Activated T-helper 17 cell treated with anti-CD3 and anti-CD28 coated beads, Interleukin-2, amount 50 U/mL, for 72 hours (primary cell): ENCODE data around the gene KCNK3. TPM values are rescaled to one million over a fixed set of nuclear protein-coding genes. Genes with fewer than 3 reads are reported as not detected.

Source experiments
- ATAC-seq: fragments of 150-1000 bp; cut with Tn5 transposase; replicated peaks from 2 replicates; pipeline ENCODE4 v1.10.0; 2021; ENCODE audit warnings: mild to moderate bottlenecking, moderate library complexity
- H3K27ac Mint-ChIP-seq: one replicate; pipeline ENCODE4 v1.8.0; 2022; ENCODE audit warnings: mixed read lengths
- H3K27me3 Mint-ChIP-seq: one replicate; pipeline ENCODE4 v1.8.0; 2022; ENCODE audit warnings: mixed read lengths
- H3K36me3 Mint-ChIP-seq: one replicate; pipeline ENCODE4 v1.8.0; 2022; ENCODE audit warnings: low read depth, mild to moderate bottlenecking, mixed read lengths
- H3K4me1 Mint-ChIP-seq: one replicate; pipeline ENCODE4 v1.8.0; 2022; ENCODE audit warnings: mixed read lengths
- H3K4me3 Mint-ChIP-seq: one replicate; pipeline ENCODE4 v1.8.0; 2022; ENCODE audit warnings: mild to moderate bottlenecking, mixed read lengths
- H3K9me3 Mint-ChIP-seq: one replicate; pipeline ENCODE4 v1.8.0; 2022; ENCODE audit warnings: mixed read lengths
- total RNA-seq, 2 donors: library from RNA; stranded (reverse); gene quantifications; one replicate each; pipeline ENCODE4 v1.2.3, GENCODE V29; 2022

KCNK3 gene
- total RNA-seq, result not detected

DNA sequence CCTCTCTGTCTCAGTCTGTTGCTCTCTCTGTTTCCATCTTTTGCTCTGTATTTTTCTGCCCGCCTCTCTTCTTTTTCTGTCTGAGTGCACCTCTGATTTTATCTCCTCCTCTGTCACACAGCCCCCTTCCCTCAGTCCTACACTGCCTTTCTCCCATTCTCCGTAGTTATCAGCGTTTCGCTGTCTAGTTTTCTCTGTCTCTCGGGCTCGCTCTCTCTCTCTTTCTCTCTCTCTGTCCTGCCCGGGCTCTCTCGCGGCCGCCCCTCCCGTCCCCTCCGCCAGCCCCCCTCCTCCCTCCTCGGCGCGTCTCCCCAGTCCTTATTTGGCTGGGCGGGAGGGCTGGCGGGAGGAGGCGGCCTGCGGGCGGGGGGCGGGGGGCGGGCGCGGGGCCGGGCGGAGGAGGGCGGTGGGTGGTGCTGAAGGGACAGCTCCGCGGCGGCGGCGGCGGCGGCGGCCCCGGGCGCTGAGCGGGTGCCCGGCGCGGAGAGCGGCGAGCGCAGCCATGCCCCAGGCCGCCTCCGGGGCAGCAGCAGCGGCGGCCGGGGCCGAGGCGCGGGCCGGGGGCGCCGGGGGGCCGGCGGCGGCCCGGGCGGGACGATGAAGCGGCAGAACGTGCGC, at the start of gene KCNK3:
Gene KCNK3 (plus strand): TSS at position 444 of the 618 bp plus-strand sequence. CDS start 154 bp downstream, at position 598.
- Mint-ChIP-seq H3K4me3 (no peak within 1 kb of the TSS), H3K36me3 (no peaks in the 10 kb centered on the region), H3K9me3 (no peaks in the 10 kb centered on the region), H3K4me1 (no peaks in the 10 kb centered on the region), H3K27ac (no peak within 1 kb of the TSS), H3K27me3 (peaks cover 68% of the 10 kb centered on the region)
- ATAC-seq, result peak; percentile 56

DNA sequence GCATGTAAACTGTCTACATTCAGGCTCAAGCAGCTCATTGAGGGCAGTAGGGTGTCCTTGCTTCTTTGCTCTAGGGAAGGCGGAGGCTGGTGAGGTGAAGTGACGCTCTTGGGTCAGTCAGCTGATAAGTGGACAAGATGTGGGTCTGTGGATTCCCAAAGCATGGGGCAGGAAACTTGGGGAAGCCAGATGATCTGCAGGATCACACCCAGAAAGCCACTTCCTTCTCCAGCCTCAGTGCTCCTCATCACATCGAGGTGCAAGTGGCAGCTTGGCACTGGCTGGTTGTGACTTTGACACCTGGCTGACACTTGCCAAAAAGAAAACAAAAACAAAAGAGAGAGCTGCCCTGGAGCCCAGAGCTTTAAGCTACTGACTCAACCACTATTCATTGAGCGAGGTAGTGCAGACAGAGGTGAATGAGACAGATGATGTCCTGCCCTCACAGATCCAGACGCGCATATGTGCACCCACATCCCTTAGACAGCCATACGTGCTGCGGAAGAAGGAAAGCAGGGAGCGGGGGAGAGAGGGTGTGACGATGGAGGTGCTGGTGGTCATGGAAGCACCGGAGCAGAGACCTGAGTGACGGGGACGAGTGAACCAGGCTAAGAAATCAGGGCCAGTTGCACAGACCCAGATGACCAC, 48.2 kb upstream of the KCNK3 start:
- Mint-ChIP-seq H3K4me1 (no peaks in the 10 kb centered on the region), H3K27ac (no peak overlapping the region), H3K36me3 (no peaks in the 10 kb centered on the region), H3K4me3 (no peak overlapping the region), H3K27me3 (peaks cover 33% of the 10 kb centered on the region), H3K9me3 (no peaks in the 10 kb centered on the region)
- ATAC-seq, result no peak

DNA sequence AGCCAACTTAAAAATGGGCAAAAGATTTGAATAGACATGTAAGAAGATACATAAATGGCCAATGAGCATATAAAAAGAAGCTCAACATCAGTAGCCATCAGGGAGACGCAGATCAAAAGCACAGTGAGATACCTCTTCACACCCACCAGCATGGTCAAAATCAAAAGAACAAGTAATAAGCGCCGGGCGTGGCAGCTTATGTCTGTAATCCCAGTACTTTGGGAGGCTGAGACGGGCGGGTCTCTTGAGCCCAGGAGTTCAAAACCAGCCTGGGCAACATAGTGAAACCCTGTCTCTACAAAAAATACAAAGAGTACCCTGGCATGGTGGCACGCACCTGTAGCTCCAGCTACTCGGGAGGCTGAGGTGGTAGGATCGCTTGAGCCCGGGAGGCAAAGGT, 46.8 kb upstream of the KCNK3 start:
- Mint-ChIP-seq H3K36me3 (no peaks in the 10 kb centered on the region), H3K27me3 (peaks cover 39% of the 10 kb centered on the region), H3K4me3 (no peak overlapping the region), H3K27ac (no peak overlapping the region), H3K9me3 (no peaks in the 10 kb centered on the region), H3K4me1 (no peaks in the 10 kb centered on the region)
- ATAC-seq, result no peak

DNA sequence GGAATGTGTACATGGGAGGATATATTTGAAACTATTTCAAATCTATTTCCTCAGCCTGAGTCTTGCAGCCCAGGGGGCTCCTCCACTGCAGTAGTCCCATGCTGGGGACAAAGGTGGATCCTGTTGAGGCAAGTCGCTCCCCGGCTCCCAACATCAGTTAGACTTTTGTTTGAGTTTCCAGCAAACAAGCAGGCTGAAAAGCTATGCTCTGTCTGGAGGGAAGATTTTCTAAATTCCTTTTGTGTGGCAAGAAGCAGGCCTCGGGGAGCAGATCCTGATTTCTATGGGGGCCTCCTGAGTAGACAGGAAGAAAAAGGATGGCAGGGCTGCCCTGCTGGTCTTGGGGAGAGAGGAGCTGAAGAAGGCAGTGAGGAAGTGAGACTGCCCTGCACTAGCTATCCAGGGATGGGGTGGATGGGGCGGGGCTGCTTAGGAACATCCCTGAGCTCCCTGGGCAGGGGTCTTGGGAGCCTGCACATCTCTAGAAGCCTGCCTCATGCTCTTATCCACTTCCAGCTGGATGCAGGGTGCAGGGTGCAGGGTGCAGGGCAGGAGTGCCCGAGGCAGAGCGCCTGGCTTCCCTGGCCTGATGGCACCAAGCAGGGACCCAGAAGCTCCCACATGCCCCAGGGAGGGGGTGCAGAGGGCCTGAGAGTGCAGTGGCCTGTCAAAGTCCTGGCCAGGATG, 45.4 kb upstream of the KCNK3 start:
- ATAC-seq, result no peak
- Mint-ChIP-seq H3K4me3 (no peak overlapping the region), H3K9me3 (no peaks in the 10 kb centered on the region), H3K4me1 (no peaks in the 10 kb centered on the region), H3K27ac (no peak overlapping the region), H3K36me3 (no peaks in the 10 kb centered on the region), H3K27me3 (peaks cover 40% of the 10 kb centered on the region)

DNA sequence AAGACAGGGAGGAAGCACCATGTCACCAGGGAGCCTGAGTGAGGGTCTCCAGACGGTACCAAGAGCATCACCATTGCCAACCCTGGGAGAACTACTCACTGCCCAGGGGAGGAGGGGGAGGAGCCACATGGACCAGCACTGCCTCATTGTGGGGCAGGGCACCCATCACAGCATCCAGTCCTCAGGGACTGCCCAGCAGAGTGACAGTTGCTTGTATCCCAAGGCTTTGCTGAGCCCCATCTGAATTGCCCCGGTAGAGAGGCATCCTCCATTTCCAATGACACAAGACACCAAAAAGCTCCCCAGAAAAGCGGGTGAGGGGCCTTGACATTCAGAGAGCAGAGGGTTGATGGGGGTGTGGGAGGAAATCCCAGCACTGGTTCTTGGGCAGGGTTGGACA, 44.5 kb upstream of the KCNK3 start:
- Mint-ChIP-seq H3K27ac (no peak overlapping the region), H3K4me3 (no peak overlapping the region), H3K27me3 (peaks cover 39% of the 10 kb centered on the region), H3K36me3 (no peaks in the 10 kb centered on the region), H3K9me3 (no peaks in the 10 kb centered on the region), H3K4me1 (no peaks in the 10 kb centered on the region)
- ATAC-seq, result no peak

DNA sequence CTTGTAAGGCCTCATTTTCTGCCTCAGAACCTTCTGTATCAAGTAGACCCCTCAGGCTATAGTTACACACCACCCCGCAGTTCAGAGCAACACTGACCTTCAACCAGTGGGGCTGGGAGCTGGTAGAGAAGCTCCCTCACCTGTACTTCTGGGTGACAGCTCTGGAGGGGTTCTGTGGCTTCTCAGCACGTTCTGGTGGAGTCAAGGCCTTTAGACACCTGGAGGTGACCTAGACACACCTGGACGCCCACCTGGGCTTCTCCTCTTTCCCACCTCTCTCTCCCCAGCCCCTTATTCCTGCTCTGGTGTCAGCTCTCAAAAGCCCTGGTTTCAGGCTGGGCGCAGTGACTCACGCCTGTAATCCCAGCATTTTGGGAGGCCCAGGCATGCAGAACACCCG, 44.0 kb upstream of the KCNK3 start:
- no peaks in the 10 kb centered on the region for H3K4me1 Mint-ChIP-seq
- H3K4me3 Mint-ChIP-seq, result no peak overlapping the region
- H3K36me3 Mint-ChIP-seq, result no peaks in the 10 kb centered on the region
- peaks cover 44% of the 10 kb centered on the region for H3K27me3 Mint-ChIP-seq
- no peaks in the 10 kb centered on the region for H3K9me3 Mint-ChIP-seq
- no peak for ATAC-seq
- no peak overlapping the region for H3K27ac Mint-ChIP-seq

DNA sequence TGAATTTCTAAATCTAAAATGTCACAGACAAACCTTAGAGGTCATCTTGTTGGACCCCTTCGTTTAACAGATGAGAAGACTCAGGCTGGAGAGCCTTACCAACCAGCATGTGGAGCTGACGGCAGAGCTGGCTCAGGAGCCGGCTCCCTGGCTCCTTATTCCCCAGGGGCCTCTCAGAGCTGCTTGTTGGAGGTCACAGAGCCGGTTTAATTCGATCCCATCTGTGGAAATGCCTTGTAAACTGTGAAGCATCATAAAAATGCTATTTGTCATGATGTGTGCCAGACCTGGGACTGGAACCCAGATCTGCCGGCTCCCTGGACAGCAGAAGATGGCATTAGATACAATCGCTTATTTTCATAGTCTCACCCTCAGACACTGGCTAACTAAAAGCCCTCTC, 43.2 kb upstream of the KCNK3 start:
- H3K27me3 Mint-ChIP-seq, result peaks cover 41% of the 10 kb centered on the region
- no peaks in the 10 kb centered on the region for H3K36me3 Mint-ChIP-seq

DNA sequence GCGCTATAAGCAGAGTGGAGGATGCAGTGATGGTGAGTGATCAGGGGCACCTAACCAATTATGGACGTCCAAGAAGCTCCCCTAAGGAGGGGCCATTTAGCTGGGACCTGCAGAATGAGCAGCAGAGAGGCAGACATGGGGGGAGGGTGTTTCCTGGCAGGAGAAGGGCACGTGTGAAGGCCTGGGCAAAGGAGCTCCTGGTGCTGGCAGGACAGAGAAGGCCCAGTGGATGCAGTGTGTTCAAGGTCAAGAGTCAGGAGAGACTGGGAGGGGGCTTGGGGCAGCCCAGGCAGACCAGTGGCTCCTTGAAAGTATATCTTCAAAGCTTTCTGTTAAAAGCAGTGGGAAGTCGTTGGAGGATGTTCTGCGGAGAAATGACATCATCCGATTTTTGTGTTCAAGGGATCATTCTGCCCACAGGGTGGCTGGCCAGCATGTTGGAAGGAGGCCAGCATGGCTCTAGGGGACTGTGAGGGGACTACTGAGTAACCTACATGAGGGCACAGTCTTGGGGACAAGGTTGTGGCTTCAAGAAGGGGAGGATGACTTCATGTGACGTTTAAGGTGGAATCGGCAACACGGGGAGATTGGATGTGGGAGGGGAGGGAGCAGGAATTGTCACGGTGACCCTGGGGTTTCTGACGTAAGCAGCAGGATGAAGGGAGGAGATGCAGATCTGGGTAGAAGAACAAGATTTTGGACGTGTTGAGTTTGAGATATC, 42.4 kb upstream of the KCNK3 start:
- no peak for ATAC-seq
- no peak overlapping the region for H3K27ac Mint-ChIP-seq
- H3K4me1 Mint-ChIP-seq, result no peaks in the 10 kb centered on the region
- H3K9me3 Mint-ChIP-seq, result no peaks in the 10 kb centered on the region
- no peak overlapping the region for H3K4me3 Mint-ChIP-seq
- no peaks in the 10 kb centered on the region for H3K36me3 Mint-ChIP-seq
- peaks cover 38% of the 10 kb centered on the region for H3K27me3 Mint-ChIP-seq

More for the DNA sequence above, 43.2 kb upstream of the KCNK3 start:
- Mint-ChIP-seq H3K9me3 (no peaks in the 10 kb centered on the region), H3K4me1 (no peaks in the 10 kb centered on the region), H3K4me3 (no peak overlapping the region), H3K27ac (no peak overlapping the region)
- no peak for ATAC-seq

DNA sequence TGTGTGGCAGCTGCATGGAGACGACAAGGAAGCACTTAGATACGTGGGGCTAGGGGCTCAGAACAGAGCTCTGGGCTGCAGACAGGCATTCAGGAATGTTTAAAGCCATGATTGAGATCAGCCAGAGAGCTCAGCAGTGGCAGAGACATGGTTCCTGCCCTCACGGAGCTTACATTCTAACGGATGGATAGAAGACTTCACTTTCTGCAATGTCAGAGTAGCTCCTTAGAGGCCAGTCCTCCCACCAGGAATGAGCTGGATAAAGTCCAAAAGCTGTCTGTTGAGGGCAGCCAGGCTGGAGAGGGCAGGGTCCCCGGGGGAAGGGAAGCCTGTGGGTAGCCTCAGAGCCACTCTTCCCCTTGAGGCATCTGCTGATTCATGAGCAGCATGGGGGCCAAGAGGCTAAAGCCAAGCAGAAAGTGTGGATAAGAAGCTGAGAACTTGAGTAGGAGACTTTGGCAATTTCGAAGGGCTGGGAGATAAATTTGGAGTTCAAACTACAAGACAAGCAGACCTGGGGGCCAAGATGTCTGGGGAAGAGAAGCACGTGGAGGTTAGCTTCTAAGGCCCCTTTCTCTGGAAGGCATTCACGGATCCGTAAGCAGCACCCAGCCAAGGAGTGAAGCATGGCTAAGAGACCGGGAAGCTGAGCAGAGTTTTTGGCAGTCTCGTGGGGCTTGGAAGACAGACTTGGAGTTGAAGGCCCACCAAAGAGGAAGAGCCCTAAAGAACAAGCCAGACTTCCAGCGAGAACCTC, 41.6 kb upstream of the KCNK3 start:
- Mint-ChIP-seq H3K9me3 (no peaks in the 10 kb centered on the region), H3K4me3 (no peak overlapping the region), H3K27me3 (peaks cover 33% of the 10 kb centered on the region), H3K27ac (no peak overlapping the region), H3K4me1 (no peaks in the 10 kb centered on the region), H3K36me3 (no peaks in the 10 kb centered on the region)
- ATAC-seq, result no peak

DNA sequence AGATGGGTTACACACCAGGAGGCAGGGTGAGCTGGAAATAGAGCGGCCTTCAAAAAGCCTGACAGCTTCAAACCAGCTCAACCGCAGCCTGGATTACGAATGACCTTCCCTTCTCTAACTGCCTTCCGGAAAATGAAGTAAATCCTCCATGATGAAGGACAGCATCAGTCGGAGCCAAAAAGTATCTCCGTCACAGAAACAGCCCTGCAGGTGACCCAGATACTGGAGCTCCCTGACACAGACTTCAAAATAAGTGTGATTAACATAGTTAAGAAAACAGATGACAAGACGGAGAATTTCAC, 41.1 kb upstream of the KCNK3 start:
- no peaks in the 10 kb centered on the region for H3K9me3 Mint-ChIP-seq
- no peaks in the 10 kb centered on the region for H3K36me3 Mint-ChIP-seq
- no peak overlapping the region for H3K27ac Mint-ChIP-seq
- H3K4me1 Mint-ChIP-seq, result no peaks in the 10 kb centered on the region
- H3K4me3 Mint-ChIP-seq, result no peak overlapping the region
- peaks cover 32% of the 10 kb centered on the region for H3K27me3 Mint-ChIP-seq
- ATAC-seq, result no peak

DNA sequence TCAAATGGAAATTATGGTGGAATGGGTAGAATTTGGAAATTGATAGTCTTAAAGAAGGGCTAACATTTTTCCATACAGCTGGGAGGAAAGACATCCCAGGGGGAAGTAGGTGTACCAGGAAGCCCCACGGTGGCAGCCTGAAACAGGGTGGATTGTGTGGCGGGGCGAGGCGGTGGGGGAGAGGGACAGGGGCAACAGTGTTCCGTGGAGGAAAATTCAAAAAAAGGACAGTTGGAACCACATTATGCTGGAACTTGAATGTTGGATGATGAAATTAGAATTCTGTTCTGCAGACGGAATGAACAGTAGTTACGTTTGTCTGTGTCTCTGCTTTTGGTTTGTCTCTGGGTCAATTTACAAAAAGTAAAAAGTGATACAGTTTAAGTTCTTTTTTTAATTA, 40.7 kb upstream of the KCNK3 start:
- Mint-ChIP-seq H3K9me3 (no peaks in the 10 kb centered on the region), H3K4me1 (no peaks in the 10 kb centered on the region), H3K4me3 (no peak overlapping the region), H3K36me3 (no peaks in the 10 kb centered on the region), H3K27me3 (peaks cover 29% of the 10 kb centered on the region), H3K27ac (no peak overlapping the region)
- ATAC-seq, result no peak

DNA sequence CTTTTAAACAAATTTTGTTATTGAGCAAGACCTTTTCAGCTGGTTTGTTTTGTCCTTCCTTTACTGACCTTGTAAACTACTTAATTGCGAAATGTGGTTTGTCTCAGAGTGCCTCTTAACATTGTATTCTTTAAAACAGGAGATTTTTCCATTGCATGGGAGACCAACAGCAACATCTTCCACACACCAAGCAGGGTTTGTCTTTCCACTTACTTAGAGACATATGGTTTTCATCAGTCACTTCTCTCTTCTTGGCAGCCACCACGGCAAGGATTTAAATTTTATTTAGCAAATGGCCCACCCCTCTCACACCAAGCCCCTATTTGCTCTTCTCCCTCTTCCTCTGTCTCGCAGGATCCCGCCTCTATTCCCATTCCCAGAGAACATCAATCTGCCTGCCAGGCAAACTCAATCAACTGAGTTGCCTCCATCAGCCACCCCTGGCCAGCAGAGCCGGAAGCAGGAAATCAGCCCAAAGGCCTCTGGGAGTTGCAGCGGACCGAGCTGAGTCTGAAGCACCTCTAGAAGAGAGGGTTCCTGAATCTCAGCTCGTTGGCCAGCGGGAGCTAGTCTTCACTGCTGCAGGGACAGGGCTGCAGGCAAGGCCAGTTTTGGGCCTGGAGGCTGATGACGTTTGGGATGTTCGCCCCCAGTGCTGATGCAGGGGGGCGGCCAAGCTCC, 40.0 kb upstream of the KCNK3 start:
- no peak overlapping the region for H3K27ac Mint-ChIP-seq
- H3K36me3 Mint-ChIP-seq, result no peaks in the 10 kb centered on the region
- H3K4me1 Mint-ChIP-seq, result no peaks in the 10 kb centered on the region
- H3K9me3 Mint-ChIP-seq, result no peaks in the 10 kb centered on the region
- no peak for ATAC-seq
- no peak overlapping the region for H3K4me3 Mint-ChIP-seq
- peaks cover 26% of the 10 kb centered on the region for H3K27me3 Mint-ChIP-seq

DNA sequence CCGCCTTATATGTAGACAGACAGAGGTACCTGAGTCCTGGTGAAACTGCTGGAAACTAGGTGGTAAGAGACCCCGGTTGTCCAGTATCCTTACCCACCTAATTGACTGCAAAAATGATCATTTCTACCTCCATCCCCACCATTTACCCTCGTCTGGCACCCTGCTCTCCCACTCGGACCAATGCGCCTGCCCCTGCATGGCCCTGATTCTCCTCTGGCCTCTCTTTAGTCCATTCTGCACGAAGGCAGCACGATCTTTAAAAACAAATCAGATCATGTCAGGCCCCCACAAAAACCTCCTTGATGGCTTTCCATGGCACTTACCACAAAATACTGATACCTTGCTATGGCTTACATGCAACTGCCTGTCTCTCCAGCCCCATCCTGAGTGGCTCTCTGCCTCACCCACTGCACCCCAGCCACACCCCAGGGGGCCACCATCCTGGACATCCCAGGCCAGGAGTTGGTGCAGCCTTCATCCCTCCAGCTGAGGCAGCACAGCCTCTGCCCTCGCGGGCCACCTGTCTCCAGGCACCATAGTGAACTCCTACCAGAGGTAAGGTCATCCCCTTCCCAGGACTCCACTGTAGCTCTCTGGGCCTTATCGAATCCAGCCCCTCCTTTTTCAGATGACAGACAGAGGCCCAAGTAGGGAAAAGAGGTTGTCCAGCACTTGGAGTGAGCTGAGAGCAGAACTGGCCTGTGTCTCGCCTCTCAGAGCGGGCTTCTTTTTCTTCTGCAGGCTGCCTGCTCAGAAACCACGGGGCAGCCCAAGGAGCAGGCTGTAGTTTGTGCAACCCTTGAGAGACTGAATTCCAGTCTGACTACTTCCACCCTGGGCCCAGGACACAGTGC, 39.1 kb upstream of the KCNK3 start:
- Mint-ChIP-seq H3K36me3 (no peaks in the 10 kb centered on the region), H3K4me3 (no peak overlapping the region), H3K27ac (no peak overlapping the region), H3K4me1 (no peaks in the 10 kb centered on the region), H3K27me3 (peaks cover 26% of the 10 kb centered on the region), H3K9me3 (no peaks in the 10 kb centered on the region)
- ATAC-seq, result no peak
